ENCODE results near the gene NCBP2L.

The NCBP2L gene

GRCh38 chrX:107752043-107752442 lies 25.5 kb upstream of the NCBP2L start:
- no peak for DNase-seq (ENCODE audit: insufficient read length, low spot score)
- TF ChIP-seq CTCF (IDR thresholded peaks at IDR 0.05; ENCODE audit: insufficient read depth, missing control alignments) = no peak
- no peak for FAIRE-seq

- FAIRE-seq (no peak), DNase-seq (ENCODE audit: insufficient read length, low spot score) (no peak)
- no peak for TF ChIP-seq CTCF (IDR thresholded peaks at IDR 0.05; ENCODE audit: insufficient read depth, missing control alignments)
Observed at GRCh38 chrX:107752714-107753113, 24.8 kb upstream of the NCBP2L start.

DNA sequence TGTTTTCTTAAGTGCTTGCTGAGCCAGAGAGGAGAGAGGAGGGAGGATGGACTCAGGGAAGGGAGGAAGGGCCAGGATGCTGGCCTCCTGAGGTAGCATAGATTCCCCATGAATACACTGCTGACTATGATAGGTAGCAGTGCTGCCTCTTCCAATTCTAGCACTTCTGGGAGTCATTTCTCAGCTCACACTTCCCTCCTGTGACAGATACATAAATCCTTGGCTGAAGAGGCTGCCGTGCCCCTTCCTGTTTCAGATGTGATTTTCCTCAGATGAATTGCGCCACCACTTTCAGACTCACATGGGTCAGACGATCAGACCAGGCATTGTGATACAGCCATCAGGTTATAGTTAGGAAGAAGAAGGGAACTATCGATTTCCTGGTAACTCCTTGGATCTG lies 24.3 kb upstream of the NCBP2L start:
- DNase-seq (ENCODE audit: insufficient read length, low spot score) (no peak), FAIRE-seq (no peak)
- TF ChIP-seq CTCF (IDR thresholded peaks at IDR 0.05; ENCODE audit: insufficient read depth, missing control alignments) = no peak

- FAIRE-seq (no peak), DNase-seq (ENCODE audit: insufficient read length, low spot score) (no peak)
- no peak for TF ChIP-seq CTCF (IDR thresholded peaks at IDR 0.05; ENCODE audit: insufficient read depth, missing control alignments)
Observed at GRCh38 chrX:107755721-107756120, 21.8 kb upstream of the NCBP2L start.

DNA sequence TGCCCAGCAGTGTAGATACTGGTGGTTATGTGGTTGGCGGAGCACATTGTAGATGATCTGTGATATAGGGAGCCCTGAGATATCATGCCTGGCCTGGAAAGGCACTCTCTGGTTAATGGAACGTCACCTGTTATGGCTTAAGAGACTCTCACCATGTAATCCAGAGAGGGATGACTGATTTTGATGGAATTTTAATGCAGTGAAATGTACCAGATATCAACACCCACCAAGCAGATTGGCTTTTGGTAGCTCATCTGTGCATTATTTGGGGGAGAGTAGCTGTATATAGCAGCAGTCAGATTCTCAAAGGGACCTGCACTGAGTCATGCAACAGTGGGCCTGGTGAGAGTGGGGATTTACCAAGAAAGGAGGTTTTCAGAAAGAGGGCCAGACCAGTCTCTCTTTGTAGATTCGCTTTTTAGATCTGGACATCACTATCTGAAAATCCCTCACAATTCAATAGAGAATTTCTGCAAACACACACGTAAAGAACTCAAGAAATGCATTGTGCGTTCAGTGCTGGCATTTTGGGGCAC lies 19.2 kb upstream of the NCBP2L start:
- no peak for TF ChIP-seq CTCF (IDR thresholded peaks at IDR 0.05; ENCODE audit: insufficient read depth, missing control alignments)
- no peak for DNase-seq (ENCODE audit: insufficient read length, low spot score)
- no peak for FAIRE-seq

GRCh38 chrX:107760304-107761077 lies 17.0 kb upstream of the NCBP2L start:
- TF ChIP-seq CTCF (IDR thresholded peaks at IDR 0.05; ENCODE audit: insufficient read depth, missing control alignments) = no peak
- no peak for FAIRE-seq

GRCh38 chrX:107763647-107764046 lies 13.9 kb upstream of the NCBP2L start:
- DNase-seq (ENCODE audit: insufficient read length, low spot score) (no peak), FAIRE-seq (no peak)
- TF ChIP-seq CTCF (IDR thresholded peaks at IDR 0.05; ENCODE audit: insufficient read depth, missing control alignments) = no peak

More at GRCh38 chrX:107760304-107761077, 17.0 kb upstream of the NCBP2L start:
- DNase-seq (ENCODE audit: insufficient read length, low spot score) = no peak

Data from D721Med (cell line).